HG03378 (cell line): ENCODE measurements around the gene MAPK11.
A peak's percentile ranks its signal among the peaks of the same experiment; 100 is the strongest.

Experiments
- ATAC-seq: cut with Tn5 transposase; IDR thresholded peaks from one replicate; pipeline ENCODE4 v1.9.1; 2021; ENCODE audit warnings: mild to moderate bottlenecking, moderate library complexity; ENCODE audit not compliant: unreplicated experiment

The MAPK11 gene

DNA sequence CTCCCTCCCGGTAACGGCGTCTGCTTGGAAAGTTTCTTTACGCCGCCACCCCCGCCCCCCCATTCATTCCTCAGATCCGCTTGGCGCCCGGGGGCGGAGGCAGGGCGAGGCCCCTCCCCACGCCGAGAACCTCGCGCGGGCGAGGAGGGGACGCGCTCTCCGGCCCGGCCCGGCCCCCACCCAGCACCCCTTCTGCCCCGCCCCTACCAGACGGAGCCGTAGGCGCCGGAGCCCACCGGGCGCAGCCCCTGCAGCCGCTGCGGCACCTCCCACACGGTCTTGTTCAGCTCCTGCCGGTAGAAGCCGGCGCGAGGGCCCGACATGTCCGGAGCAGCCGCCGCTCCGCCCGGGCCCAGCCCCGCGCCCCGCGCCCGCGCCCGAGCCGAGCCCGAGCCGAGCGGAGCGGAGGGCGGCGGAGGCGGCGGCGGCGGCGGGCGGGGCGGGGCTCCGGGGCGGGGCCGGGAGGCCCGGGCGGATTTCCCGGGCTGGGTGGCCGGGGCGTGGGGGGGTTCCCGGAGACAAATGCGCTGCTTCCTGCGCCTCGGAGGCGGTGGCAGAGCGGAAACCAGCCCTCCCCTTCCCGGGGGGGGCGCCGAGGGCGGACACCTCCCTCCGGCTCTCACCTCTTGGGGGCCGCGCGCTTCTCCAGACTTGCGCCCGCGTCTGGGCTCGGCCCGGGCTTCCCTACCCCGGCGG lies at the start of gene MAPK11:
TSS of gene MAPK11 (minus strand) at position 411 of the 696 bp plus-strand sequence. CDS start at position 323, 88 bp downstream.
- ATAC-seq = no peak

DNA sequence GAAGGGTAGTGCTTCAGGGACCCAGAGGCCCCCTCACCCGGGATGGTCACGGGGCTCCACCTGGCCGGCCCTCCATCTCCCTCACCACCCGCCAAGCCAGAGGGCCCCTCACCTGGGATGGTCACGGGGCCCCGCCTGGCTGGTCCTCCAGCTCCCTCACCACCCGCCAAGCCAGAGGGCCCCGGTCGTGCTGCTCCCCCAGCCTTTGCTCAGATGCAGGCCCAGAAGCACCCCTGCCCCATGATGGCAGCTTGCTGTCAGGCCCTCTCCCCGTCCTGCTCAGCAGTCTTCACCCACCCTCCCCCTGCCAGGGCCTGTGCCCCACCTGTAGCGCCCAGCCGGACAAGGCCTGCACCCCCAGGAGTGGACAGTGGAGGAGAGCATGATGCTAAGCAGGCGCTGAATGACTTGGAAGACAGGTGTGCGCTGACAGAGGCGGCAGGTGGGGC lies 49.3 kb upstream of the MAPK11 start:
- ATAC-seq = no peak

DNA sequence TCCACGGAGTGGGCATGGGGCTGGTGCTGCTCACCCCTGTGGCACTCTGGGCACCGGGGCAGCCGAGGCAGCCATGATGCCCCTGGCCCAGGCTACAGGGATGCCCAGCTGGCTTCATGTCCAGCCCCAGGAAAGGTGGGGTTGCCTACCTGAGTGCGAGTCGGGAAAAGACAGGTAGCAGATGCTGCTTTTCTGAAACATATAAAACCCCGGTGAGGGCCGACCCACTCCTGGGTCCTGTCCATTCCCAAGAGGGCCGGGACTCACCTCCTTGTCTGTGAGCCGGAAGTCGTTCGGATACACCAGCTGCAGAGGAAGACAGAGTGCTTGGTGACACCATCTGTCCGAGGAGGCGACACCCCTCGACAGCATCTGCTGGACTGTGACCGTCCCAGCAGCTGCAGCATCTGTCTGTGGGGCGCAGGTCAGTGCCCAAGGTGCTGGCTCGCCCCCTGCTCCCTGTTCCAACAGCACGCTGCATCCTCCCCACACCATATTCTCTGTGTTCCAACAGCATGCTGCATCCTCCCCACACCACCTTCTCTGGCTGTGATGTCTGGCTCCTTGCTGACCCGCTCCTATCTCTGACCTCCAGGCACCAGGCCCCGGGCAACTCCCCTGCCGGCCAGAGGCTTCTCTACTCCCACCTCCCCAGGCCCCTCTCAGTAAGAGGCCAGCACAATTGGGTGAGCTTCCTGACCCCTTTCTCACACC lies 48.7 kb upstream of the MAPK11 start:
- ATAC-seq = no peak

GRCh38 chr22:50318356-50318697 lies 48.1 kb upstream of the MAPK11 start:
- ATAC-seq = no peak

- ATAC-seq = no peak
These were observed 47.5 kb upstream of the MAPK11 start for GRCh38 chr22:50317674-50318073.

DNA sequence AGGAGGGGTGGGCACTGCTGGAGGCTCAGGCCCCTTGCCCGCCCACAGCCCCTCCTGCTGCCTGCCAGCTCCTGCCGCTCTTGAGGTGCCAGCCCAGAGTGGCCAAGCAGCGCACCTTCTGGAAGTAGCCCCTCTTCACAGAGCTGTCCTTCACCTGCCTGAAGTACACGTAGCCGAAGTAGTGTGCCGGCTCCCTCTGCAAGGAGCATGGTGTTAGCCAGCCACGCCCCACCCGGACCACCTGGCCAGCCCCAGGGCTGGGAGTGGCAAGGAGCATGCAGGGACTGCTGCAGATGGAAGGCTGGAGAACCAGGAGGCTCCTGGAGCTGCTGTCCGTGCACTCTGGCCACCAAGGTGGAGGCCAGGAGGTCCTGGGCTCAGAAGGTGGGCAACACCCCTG lies 47.0 kb upstream of the MAPK11 start:
- ATAC-seq = no peak

DNA sequence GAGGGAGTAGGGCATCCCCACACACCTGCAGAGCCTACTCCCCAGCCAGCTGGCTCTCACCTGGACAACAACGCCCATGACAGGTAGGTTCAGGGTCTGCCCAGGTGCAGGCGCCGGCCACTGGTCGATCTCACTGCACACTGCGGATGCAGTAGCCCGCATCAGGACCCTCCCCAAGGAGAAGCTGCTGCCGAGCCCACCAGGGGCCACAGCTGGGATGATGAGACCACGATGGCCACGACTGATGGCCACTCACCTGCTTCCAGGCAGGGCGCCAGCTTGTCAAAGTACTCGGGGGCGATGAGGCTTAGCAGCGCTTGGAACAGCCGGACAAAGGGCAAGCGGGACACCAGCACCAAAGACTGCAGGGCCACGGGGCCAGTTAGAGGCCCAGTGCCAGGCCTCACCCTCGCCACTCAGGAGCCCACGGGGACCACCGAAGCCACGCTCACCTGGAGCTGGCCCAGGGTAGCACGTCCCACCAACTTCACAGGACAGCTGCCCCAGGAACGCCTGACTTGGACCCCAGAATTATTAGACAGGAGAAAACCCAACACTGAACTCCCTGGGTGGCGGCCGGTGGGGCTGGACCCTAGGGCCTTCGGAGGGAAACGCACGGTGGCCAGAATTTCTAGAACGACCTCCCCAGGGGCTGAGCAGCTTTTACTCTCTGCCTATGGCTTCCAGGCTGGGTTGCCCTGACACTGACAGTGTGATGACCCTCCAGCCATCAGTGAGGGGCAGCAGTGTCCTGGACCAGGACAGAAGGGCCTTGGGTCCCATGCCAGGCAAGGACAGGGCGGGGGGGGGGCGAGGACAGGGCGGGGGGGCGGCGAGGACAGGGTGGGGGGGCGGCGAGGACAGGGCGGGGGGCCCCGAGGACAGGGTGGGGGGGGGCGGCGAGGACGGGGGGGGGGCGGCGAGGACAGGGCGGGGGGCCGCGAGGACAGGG lies 46.2 kb upstream of the MAPK11 start:
- ATAC-seq = no peak

GRCh38 chr22:50315289-50316113 lies 45.3 kb upstream of the MAPK11 start:
- peak; percentile 13 for ATAC-seq

- peak; percentile 54 for ATAC-seq
These were observed 44.5 kb upstream of the MAPK11 start for GRCh38 chr22:50314455-50315288.

GRCh38 chr22:50314081-50314454 lies 43.9 kb upstream of the MAPK11 start:
- ATAC-seq = no peak

- ATAC-seq = no peak
These were observed 43.4 kb upstream of the MAPK11 start for GRCh38 chr22:50313600-50313999.

DNA sequence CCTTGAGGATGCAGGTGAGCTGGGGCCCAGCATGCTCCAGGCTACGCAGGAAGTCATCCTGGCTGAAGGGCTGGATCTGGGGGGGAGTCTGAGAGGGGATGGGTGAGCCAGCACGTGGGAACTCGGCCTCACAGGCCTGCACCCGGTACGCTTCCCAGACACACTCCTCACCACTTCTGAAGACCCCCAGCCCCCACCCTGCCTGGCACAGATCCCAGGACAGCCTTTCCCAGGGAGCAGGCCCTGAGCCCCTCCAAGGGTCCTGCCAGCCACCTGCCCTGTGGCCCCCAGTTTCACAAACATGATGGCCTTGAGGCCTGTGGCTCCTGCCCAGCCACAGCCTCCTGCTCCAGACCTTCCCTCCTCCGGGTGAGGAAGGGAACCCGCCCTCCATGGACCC lies 42.8 kb upstream of the MAPK11 start:
- ATAC-seq = no peak

GRCh38 chr22:50312371-50312770 lies 42.2 kb upstream of the MAPK11 start:
- no peak for ATAC-seq

DNA sequence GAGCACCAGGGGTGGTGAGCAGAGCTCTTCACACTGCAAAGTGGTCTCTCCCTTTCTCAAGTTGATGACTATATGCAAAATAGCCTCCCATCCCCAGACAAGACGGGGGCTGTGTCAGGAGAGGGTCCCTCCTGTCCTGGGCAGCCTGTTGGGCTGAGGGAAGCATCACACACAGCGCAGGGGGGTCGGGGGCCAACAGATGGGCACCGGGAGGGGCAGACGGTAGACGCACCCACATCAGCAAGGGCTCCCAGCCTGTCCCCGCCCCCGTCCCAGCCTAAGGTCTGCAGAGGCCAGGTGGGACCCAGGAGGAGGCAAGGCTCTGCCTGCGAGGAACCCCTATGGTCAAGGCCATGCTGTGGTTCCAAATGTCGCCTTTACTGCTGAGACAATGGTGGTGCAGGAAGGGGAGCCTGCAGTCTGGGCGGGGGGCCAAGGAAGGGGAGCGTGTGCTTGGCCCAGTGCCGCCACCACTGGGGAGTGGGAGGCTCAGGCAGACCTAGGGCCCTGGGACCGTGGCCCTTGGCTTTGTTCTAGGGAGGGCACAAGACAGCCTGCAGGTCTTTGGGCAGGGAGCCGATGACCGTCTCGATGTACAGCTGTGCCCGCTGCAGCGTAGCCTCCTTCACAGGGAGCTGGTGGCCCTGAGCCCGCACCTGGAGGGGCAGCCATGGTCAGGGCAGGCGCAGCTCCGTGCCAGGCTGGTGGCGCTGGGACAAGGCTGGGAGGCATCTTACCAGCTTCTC lies 41.6 kb upstream of the MAPK11 start:
- no peak for ATAC-seq

DNA sequence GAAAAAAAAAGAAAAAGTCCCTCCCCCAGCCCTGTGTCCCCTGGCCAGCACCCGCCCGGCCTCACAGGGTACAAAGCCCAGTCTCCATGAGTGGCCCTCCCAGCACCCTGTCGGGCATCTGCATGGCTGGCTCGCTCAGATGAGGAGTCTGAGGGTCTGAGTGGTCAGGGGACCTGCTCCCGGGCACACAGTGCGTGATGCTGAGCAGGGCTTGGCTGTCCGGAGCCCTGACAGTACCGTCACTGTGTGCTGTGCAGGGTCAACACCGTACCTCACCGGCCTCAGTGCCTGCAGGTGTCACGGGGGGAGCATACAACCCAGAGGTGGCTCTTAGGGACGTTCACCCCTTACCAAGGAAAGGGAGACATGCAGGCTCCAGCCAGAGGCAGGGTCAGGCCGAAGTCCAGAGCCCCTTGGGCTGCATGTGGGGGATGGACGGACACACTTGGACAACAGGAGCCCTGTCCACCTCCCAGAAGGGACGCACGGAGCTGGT lies 40.8 kb upstream of the MAPK11 start:
- ATAC-seq = no peak

GRCh38 chr22:50310031-50310722 lies 40.0 kb upstream of the MAPK11 start:
- ATAC-seq = no peak

DNA sequence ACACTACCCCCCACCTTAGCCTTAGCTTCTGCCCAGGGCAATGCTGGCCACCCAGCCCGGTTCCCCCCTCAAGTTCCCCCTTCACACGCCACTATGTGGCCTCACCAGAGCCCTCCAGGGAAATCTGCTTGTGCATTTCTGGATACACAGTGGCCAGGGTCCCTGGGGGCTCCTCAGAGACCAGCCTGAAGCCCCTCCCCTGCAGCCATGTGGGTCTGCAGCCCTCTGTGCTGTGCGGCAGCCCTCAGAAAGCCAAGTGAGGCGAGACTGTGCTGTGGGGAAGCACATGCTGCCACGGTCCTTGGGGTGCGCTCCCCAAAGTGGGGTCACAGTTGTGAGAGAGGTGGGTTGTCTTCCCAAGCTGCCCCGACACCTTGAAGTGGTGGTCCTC lies 39.4 kb upstream of the MAPK11 start:
- ATAC-seq = no peak

- ATAC-seq = no peak
These were observed 38.9 kb upstream of the MAPK11 start for GRCh38 chr22:50308986-50309600.
